Liver (tissue), 9 donors: ENCODE results near the gene RYR3. TPM values are rescaled to one million over a fixed set of nuclear protein-coding genes. Genes with fewer than 3 reads are reported as not detected.

Experiments
- DNase-seq: peaks from one replicate; pipeline ENCODE4 v3.0.0-alpha.2; 2017; ENCODE audit warnings: low spot score
- H3K27ac ChIP-seq, 2 donors: one replicate each; pipeline ENCODE4 v1.7.0; 2013; ENCODE audit warnings: inconsistent platforms in 2 of 2, low read length in 2 of 2, control low read depth in 1 of 2, low read depth in 1 of 2, mild to moderate bottlenecking in 1 of 2
- H3K27me3 ChIP-seq, 4 donors: one replicate each; pipeline versions ENCODE4 v1.6.1 to v1.7.0; 2013; ENCODE audit warnings: low read length in 3 of 4, inconsistent platforms in 1 of 4, mild to moderate bottlenecking in 1 of 4, moderate library complexity in 1 of 4; ENCODE audit not compliant: control insufficient read depth in 4 of 4, insufficient read depth in 4 of 4
- H3K36me3 ChIP-seq, 4 donors: one replicate each; pipeline versions ENCODE4 v1.6.1 to v1.7.0; 2013; ENCODE audit warnings: low read length in 3 of 4, mild to moderate bottlenecking in 3 of 4, low read depth in 1 of 4, moderate library complexity in 1 of 4; ENCODE audit not compliant: control insufficient read depth in 4 of 4, insufficient read depth in 3 of 4
- H3K4me1 ChIP-seq, 4 donors: one replicate each; pipeline versions ENCODE4 v1.6.1 to v1.7.0; 2013; ENCODE audit warnings: low read length in 3 of 4, mild to moderate bottlenecking in 3 of 4, moderate library complexity in 1 of 4; ENCODE audit not compliant: control insufficient read depth in 4 of 4, insufficient read depth in 4 of 4
- H3K4me3 ChIP-seq, 3 donors: one replicate each; pipeline versions ENCODE4 v1.6.1 to v1.7.0; 2013; ENCODE audit warnings: low read length in 3 of 3, control low read depth in 1 of 3, low read depth in 1 of 3, mild to moderate bottlenecking in 1 of 3
- H3K9ac ChIP-seq, 2 donors: one replicate each; pipeline ENCODE4 v1.7.0; 2013; ENCODE audit warnings: low read length in 2 of 2, mild to moderate bottlenecking in 2 of 2, moderate library complexity in 2 of 2, control low read depth in 1 of 2, low read depth in 1 of 2
- H3K9me3 ChIP-seq, 4 donors: one replicate each; pipeline versions ENCODE4 v1.6.1 to v1.7.0; 2013; ENCODE audit warnings: low read length in 3 of 4; ENCODE audit not compliant: control insufficient read depth in 4 of 4
- EGR1 ChIP-seq, 2 donors: IDR thresholded peaks; 2 replicates each; pipeline ENCODE4 v1.6.1; 2016 to 2018; ENCODE audit warnings: antibody characterized with exemption in 2 of 2, low read depth in 2 of 2
- FOXA2 ChIP-seq: IDR thresholded peaks from 2 replicates; pipeline ENCODE4 v1.6.1; 2016; ENCODE audit warnings: antibody characterized with exemption
- GABPA ChIP-seq, 2 donors: IDR thresholded peaks in 1 of 2; conservative IDR thresholded peaks in 1 of 2; 2 replicates each; pipeline ENCODE4 v1.6.1; 2016; ENCODE audit warnings: antibody characterized with exemption in 2 of 2, mild to moderate bottlenecking in 1 of 2, moderate library complexity in 1 of 2
- HNF4A ChIP-seq, 2 donors: conservative IDR thresholded peaks; 2 replicates each; pipeline ENCODE4 v1.6.1; 2016; ENCODE audit warnings: antibody characterized with exemption in 2 of 2, mild to moderate bottlenecking in 2 of 2
- HNF4G ChIP-seq: IDR thresholded peaks from 2 replicates; pipeline ENCODE4 v1.6.1; 2016; ENCODE audit warnings: antibody characterized with exemption
- JUND ChIP-seq, 2 donors: IDR thresholded peaks; 2 replicates each; pipeline ENCODE4 v1.6.1; 2016; ENCODE audit warnings: antibody characterized with exemption in 2 of 2
- NR2F2 ChIP-seq: IDR thresholded peaks from 2 replicates; pipeline ENCODE4 v1.6.1; 2016; ENCODE audit warnings: antibody characterized with exemption
- RAD21 ChIP-seq, 2 donors: IDR thresholded peaks; 2 replicates each; pipeline ENCODE4 v1.6.1; 2016; ENCODE audit warnings: antibody characterized with exemption in 2 of 2, mild to moderate bottlenecking in 2 of 2
- RXRA ChIP-seq, 2 donors: IDR thresholded peaks; 2 replicates each; pipeline ENCODE4 v1.6.1; 2017 to 2018; ENCODE audit warnings: antibody characterized with exemption in 2 of 2, mild to moderate bottlenecking in 1 of 2
- SP1 ChIP-seq: IDR thresholded peaks from 2 replicates; pipeline ENCODE4 v1.6.1; 2018; ENCODE audit warnings: antibody characterized with exemption, mild to moderate bottlenecking
- TAF1 ChIP-seq: conservative IDR thresholded peaks from 2 replicates; pipeline ENCODE4 v1.6.1; 2016; ENCODE audit warnings: antibody characterized with exemption, mild to moderate bottlenecking
- YY1 ChIP-seq: IDR thresholded peaks from 2 replicates; pipeline ENCODE4 v1.6.1; 2016; ENCODE audit warnings: antibody characterized with exemption, mild to moderate bottlenecking
- WGBS: extraction: QIAGEN DNeasy Blood & Tissue Kit; methylation state at CpG from one replicate; pipeline ENCODE4 v1.1.7; 2013; 5-methylcytosine and 5-hydroxymethylcytosine counted together
- polyA plus RNA-seq, 2 donors: library from polyadenylated mRNA; stranded (reverse) in 1 of 2; unstranded in 1 of 2; fragments of 200-250 nt in 1 of 2; fragments of >200 nt in 1 of 2; fragmentation: Nextera tagmentation in 1 of 2; extraction: Ambion mirVana in 1 of 2; gene quantifications; one replicate each; pipeline versions ENCODE4 v1.2.1 to v1.2.3, GENCODE V29; 2013 to 2015
- total RNA-seq, 2 donors: library from RNA; depleted of rRNA; stranded (reverse); fragments of >200 nt; gene quantifications; one replicate each; pipeline ENCODE4 v1.2.3, GENCODE V29; 2014
- TF ChIP-seq, protein P1 (sequence below): IDR thresholded peaks from 2 replicates; pipeline ENCODE4 v1.6.1; 2016; ENCODE audit warnings: antibody characterized with exemption
- TF ChIP-seq, protein P2 (sequence below): fragments of 150-350 bp; IDR thresholded peaks from 2 replicates; pipeline ENCODE4 v1.5.1; 2017; ENCODE audit warnings: improper control_type of control experiment, low read depth, low read length; ENCODE audit not compliant: missing input control
- TF ChIP-seq, protein P3 (sequence below): IDR thresholded peaks from 2 replicates; pipeline ENCODE4 v1.6.1; 2016; ENCODE audit warnings: antibody characterized with exemption
- donor health status: healthy.
- donor health status: healthy.
- donor health status: healthy.
- donor health status: healthy.
- donor health status: healthy.

RYR3 gene
- total and polyA plus RNA-seq, 4 donors: 0.01 to 1.1 (median 0.22) TPM

DNA sequence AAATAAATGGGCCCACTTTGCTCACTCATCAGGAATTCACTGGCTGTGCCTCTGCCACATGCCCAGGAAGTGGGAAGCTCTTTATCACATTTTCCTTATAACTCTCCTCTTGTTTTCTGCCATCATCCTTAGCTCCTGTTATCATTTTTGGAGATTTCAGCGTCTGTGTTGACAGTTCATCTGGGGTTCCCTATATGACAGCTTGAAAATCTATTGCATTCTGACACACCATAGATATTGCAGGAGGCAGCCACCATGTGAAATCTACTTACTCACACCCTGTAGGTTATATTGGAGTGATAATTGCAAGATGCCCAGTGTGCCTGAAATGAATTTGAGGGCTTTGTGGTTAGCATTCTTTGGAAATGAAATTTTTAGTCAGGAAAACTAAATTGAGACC is 132.9 kb downstream of the RYR3 start:
- Histone ChIP-seq H3K4me1 (no peaks in the 10 kb centered on the region), H3K9ac (no peak overlapping the region), H3K4me3 (no peak overlapping the region), H3K27ac (no peak overlapping the region), H3K27me3 (peaks cover 0 to 3% (median 0%) of the 10 kb centered on the region in 4 donors), H3K36me3 (no peaks in the 10 kb centered on the region), H3K9me3 (no peaks in the 10 kb centered on the region)
- DNase-seq: no peak
- 27% methylated on average over 1 of the region's 1 CpG for WGBS
- TF ChIP-seq HNF4G (no peak), NR2F2 (no peak), HNF4A (conservative IDR thresholded peaks at IDR 0.05) (no peak), TAF1 (no peak), GABPA (IDR thresholded peaks at IDR 0.05 in 1 of 2, conservative IDR thresholded peaks at IDR 0.05 in 1 of 2) (no peak), JUND (IDR thresholded peaks at IDR 0.05) (no peak), YY1 (no peak), FOXA2 (no peak), RXRA (IDR thresholded peaks at IDR 0.05) (no peak), RAD21 (IDR thresholded peaks at IDR 0.05) (no peak), EGR1 (IDR thresholded peaks at IDR 0.05; ENCODE audit: low read depth in 2 of 2) (no peak), SP1 (no peak)
- TF ChIP-seq, protein P1, sequence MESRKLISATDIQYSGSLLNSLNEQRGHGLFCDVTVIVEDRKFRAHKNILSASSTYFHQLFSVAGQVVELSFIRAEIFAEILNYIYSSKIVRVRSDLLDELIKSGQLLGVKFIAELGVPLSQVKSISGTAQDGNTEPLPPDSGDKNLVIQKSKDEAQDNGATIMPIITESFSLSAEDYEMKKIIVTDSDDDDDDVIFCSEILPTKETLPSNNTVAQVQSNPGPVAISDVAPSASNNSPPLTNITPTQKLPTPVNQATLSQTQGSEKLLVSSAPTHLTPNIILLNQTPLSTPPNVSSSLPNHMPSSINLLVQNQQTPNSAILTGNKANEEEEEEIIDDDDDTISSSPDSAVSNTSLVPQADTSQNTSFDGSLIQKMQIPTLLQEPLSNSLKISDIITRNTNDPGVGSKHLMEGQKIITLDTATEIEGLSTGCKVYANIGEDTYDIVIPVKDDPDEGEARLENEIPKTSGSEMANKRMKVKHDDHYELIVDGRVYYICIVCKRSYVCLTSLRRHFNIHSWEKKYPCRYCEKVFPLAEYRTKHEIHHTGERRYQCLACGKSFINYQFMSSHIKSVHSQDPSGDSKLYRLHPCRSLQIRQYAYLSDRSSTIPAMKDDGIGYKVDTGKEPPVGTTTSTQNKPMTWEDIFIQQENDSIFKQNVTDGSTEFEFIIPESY: no peak
- TF ChIP-seq, protein P2, sequence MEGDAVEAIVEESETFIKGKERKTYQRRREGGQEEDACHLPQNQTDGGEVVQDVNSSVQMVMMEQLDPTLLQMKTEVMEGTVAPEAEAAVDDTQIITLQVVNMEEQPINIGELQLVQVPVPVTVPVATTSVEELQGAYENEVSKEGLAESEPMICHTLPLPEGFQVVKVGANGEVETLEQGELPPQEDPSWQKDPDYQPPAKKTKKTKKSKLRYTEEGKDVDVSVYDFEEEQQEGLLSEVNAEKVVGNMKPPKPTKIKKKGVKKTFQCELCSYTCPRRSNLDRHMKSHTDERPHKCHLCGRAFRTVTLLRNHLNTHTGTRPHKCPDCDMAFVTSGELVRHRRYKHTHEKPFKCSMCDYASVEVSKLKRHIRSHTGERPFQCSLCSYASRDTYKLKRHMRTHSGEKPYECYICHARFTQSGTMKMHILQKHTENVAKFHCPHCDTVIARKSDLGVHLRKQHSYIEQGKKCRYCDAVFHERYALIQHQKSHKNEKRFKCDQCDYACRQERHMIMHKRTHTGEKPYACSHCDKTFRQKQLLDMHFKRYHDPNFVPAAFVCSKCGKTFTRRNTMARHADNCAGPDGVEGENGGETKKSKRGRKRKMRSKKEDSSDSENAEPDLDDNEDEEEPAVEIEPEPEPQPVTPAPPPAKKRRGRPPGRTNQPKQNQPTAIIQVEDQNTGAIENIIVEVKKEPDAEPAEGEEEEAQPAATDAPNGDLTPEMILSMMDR: no peak

DNA sequence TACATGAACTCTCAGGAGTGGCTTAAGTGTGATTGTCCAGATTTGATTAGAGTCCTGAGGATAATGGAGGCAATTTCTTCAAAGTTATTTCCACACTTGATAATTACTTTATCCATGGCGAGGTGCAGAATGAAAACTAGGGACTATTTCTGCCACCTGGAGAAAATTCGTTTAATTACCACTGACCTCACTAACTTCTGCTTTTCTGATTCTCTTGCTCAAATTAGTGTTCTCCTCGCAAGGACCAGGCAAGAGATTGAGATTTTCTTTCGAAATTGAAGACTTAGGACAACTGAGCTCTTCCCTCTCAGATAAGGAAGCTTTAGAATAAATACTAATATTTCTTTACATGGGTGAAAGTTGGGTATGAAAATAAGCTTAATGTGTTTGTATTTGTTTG is 135.2 kb downstream of the RYR3 start:
- Histone ChIP-seq H3K9ac (no peak overlapping the region), H3K27ac (no peak overlapping the region), H3K27me3 (peaks cover 0 to 9% (median 0%) of the 10 kb centered on the region in 4 donors), H3K4me3 (no peak overlapping the region), H3K9me3 (no peaks in the 10 kb centered on the region), H3K4me1 (no peaks in the 10 kb centered on the region), H3K36me3 (no peaks in the 10 kb centered on the region)
- TF ChIP-seq EGR1 (IDR thresholded peaks at IDR 0.05; ENCODE audit: low read depth in 2 of 2): no peak
- TF ChIP-seq, protein P3, sequence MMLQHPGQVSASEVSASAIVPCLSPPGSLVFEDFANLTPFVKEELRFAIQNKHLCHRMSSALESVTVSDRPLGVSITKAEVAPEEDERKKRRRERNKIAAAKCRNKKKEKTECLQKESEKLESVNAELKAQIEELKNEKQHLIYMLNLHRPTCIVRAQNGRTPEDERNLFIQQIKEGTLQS: no peak
- TF ChIP-seq, protein P2: no peak
- TF ChIP-seq RAD21 (IDR thresholded peaks at IDR 0.05): no peak
- TF ChIP-seq RXRA (IDR thresholded peaks at IDR 0.05): no peak
- TF ChIP-seq HNF4A (conservative IDR thresholded peaks at IDR 0.05): no peak
- TF ChIP-seq TAF1: no peak
- TF ChIP-seq SP1: no peak
- no peak for TF ChIP-seq GABPA (IDR thresholded peaks at IDR 0.05 in 1 of 2, conservative IDR thresholded peaks at IDR 0.05 in 1 of 2)
- TF ChIP-seq JUND (IDR thresholded peaks at IDR 0.05): no peak
- no peak for DNase-seq
- WGBS: 62% methylated on average over 4 of the region's 4 CpGs
